Brain microvascular endothelial cell (primary cell): Measurements from ENCODE around the gene TOR1AIP1.

Source experiments
- DNase-seq: peaks from one replicate; pipeline ENCODE4 v3.0.0-alpha.2; 2020
- H3K27ac ChIP-seq: fragments of 250-450 bp; sonication (Bioruptor Pico); 2 replicates; pipeline ENCODE4 v1.5.1; 2020; ENCODE audit warnings: mild to moderate bottlenecking, moderate library complexity
- H3K27me3 ChIP-seq: fragments of 250-450 bp; sonication (Bioruptor Pico); replicated peaks from 2 replicates; pipeline ENCODE4 v1.5.1; 2020; ENCODE audit warnings: mild to moderate bottlenecking
- H3K36me3 ChIP-seq: fragments of 250-450 bp; sonication (Bioruptor Pico); replicated peaks from 2 replicates; pipeline ENCODE4 v1.5.1; 2020; ENCODE audit warnings: mild to moderate bottlenecking
- H3K4me3 ChIP-seq: 2 replicates; pipeline ENCODE4 v1.5.1; 2011; ENCODE audit warnings: low read depth, mild to moderate bottlenecking, control low read depth, low read length, moderate library complexity
- CTCF ChIP-seq: IDR thresholded peaks from 2 replicates; pipeline ENCODE4 v1.5.1; 2011; ENCODE audit warnings: low read depth, mild to moderate bottlenecking, moderate library complexity, low read length, control low read depth, inconsistent platforms; ENCODE audit errors: missing control alignments
- in situ Hi-C: cut with HindIII; loops from 2 replicates; pipeline ENCODE4 v1.10.0; 2017; ENCODE audit warnings: low sequenced_read_pairs, low pct_ligation_motif_present

Gene TOR1AIP1

GRCh38 chr1:179867493-179868330, 14.4 kb upstream of the TOR1AIP1 start:
- DNase-seq: peak; percentile 48
- no peak overlapping the region for H3K27ac ChIP-seq
- H3K4me3 ChIP-seq: no peak overlapping the region
- peaks cover 49% of the 10 kb centered on the region for H3K36me3 ChIP-seq
- in situ Hi-C loops: loop anchor here (25.0 kb wide), 1 partner anchor 320 kb away; no protein-coding TSS in a partner anchor
- peak; percentile 88 for TF ChIP-seq CTCF
- H3K27me3 ChIP-seq: no peaks in the 10 kb centered on the region

GRCh38 chr1:179870870-179871269, 11.2 kb upstream of the TOR1AIP1 start:
- H3K27me3 ChIP-seq: no peaks in the 10 kb centered on the region
- in situ Hi-C loops: loop anchor here (25.0 kb wide), 1 partner anchor 316 kb away; no protein-coding TSS in a partner anchor
- no peak for TF ChIP-seq CTCF
- H3K36me3 ChIP-seq: peaks cover 43% of the 10 kb centered on the region
- no peak overlapping the region for H3K27ac ChIP-seq
- no peak for DNase-seq
- no peak overlapping the region for H3K4me3 ChIP-seq

GRCh38 chr1:179871940-179872339, 10.1 kb upstream of the TOR1AIP1 start:
- in situ Hi-C loops: loop anchor here (25.0 kb wide), 1 partner anchor 315 kb away; no protein-coding TSS in a partner anchor
- H3K36me3 ChIP-seq: peaks cover 41% of the 10 kb centered on the region
- no peak for TF ChIP-seq CTCF
- DNase-seq: no peak
- no peak overlapping the region for H3K27ac ChIP-seq
- no peak overlapping the region for H3K4me3 ChIP-seq
- H3K27me3 ChIP-seq: no peaks in the 10 kb centered on the region

- Histone ChIP-seq H3K4me3 (no peak overlapping the region), H3K27ac (no peak overlapping the region), H3K27me3 (no peaks in the 10 kb centered on the region), H3K36me3 (peaks cover 35% of the 10 kb centered on the region)
- TF ChIP-seq CTCF: no peak
- DNase-seq: no peak
- in situ Hi-C loops: loop anchor here (25.0 kb wide), 1 partner anchor 315 kb away; no protein-coding TSS in a partner anchor
Observed at GRCh38 chr1:179872558-179872957, 9.5 kb upstream of the TOR1AIP1 start.

GRCh38 chr1:179873438-179873851, 8.6 kb upstream of the TOR1AIP1 start:
- no peak overlapping the region for H3K27ac ChIP-seq
- no peaks in the 10 kb centered on the region for H3K27me3 ChIP-seq
- no peak for DNase-seq
- no peak for TF ChIP-seq CTCF
- no peak overlapping the region for H3K4me3 ChIP-seq
- in situ Hi-C loops: loop anchor here (25.0 kb wide), 1 partner anchor 314 kb away; no protein-coding TSS in a partner anchor
- H3K36me3 ChIP-seq: peaks cover 28% of the 10 kb centered on the region
